ENCODE results near the gene LRP4.

LRP4 gene

DNA sequence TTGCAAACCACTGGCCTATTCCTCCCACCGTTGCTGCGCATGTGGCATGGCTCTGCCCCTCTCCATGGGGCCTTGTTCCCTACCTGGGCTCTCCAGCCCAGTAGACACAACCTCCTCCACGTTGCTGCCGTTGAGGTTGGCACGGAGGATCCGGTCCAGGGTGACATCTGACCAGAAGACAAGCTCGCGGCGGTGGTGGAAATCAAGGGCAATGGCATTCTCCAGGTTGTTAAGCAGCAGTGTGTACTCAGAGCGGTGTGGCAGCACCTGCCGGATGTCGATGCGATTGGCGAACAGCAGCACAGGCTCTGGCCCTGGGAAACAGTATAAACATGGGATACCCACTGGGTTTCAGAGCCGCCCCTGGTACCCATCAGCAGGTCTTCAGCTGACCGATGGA, 23.8 kb downstream of the LRP4 start:
- Histone ChIP-seq H3K9me3 (replicated peaks; ENCODE audit: insufficient read depth, low read length) (no peaks in the 10 kb centered on the region), H2AFZ (ENCODE audit: low read length) (no peak overlapping the region), H3K4me3 (ENCODE audit: low read length) (no peak overlapping the region), H3K4me2 (ENCODE audit: low read depth, low read length) (no peak overlapping the region), H3K4me1 (ENCODE audit: low read length) (no peaks in the 10 kb centered on the region), H3K9ac (ENCODE audit: low read length) (no peak overlapping the region), H3K9me2 (replicated peaks; ENCODE audit: insufficient read depth, low read length) (no peaks in the 10 kb centered on the region), H3K27ac (ENCODE audit: low read length) (no peak overlapping the region), H3F3A (ENCODE audit: insufficient read depth, low read length) (no peaks in the 10 kb centered on the region), H3K36me3 (replicated peaks; ENCODE audit: insufficient read depth, low read length) (no peaks in the 10 kb centered on the region), H3K27me3 (replicated peaks; ENCODE audit: insufficient read depth, low read length) (no peaks in the 10 kb centered on the region), H3K79me2 (ENCODE audit: low read length) (no peaks in the 10 kb centered on the region), H4K20me1 (ENCODE audit: insufficient read depth, low read length) (no peaks in the 10 kb centered on the region)
- no peak for DNase-seq
- no peak for TF ChIP-seq EZH2phosphoT487 (IDR thresholded peaks at IDR 0.05; ENCODE audit: low read length)
- TF ChIP-seq, protein P1, sequence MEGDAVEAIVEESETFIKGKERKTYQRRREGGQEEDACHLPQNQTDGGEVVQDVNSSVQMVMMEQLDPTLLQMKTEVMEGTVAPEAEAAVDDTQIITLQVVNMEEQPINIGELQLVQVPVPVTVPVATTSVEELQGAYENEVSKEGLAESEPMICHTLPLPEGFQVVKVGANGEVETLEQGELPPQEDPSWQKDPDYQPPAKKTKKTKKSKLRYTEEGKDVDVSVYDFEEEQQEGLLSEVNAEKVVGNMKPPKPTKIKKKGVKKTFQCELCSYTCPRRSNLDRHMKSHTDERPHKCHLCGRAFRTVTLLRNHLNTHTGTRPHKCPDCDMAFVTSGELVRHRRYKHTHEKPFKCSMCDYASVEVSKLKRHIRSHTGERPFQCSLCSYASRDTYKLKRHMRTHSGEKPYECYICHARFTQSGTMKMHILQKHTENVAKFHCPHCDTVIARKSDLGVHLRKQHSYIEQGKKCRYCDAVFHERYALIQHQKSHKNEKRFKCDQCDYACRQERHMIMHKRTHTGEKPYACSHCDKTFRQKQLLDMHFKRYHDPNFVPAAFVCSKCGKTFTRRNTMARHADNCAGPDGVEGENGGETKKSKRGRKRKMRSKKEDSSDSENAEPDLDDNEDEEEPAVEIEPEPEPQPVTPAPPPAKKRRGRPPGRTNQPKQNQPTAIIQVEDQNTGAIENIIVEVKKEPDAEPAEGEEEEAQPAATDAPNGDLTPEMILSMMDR (IDR thresholded peaks at IDR 0.05; ENCODE audit: low read length), result no peak
- TF ChIP-seq EZH2 (optimal IDR thresholded peaks at IDR 0.05; ENCODE audit: low read depth, low read length), result no peak

DNA sequence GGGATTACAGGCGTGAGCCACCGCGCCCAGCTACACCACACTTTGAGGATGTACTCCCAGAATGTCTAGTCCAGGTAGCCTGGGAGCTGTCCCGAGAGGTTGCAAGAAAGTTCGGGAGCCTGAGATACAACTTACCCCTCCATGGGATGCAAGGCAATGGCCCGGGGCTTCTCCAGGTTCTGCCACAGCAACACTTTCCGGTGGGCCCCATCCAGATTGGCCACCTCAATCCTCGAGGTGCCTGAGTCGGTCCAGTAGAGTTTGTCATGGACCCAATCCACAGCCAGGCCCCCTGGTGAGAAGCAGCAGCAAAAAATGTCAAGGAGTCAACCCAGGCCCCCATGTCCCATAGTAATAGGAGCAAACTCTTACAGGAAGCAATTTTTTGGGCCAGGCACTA, 25.5 kb downstream of the LRP4 start:
- H3K79me2 ChIP-seq (ENCODE audit: low read length), result no peaks in the 10 kb centered on the region
- no peaks in the 10 kb centered on the region for H4K20me1 ChIP-seq (ENCODE audit: insufficient read depth, low read length)
- no peak overlapping the region for H3K27ac ChIP-seq (ENCODE audit: low read length)
- no peaks in the 10 kb centered on the region for H3K4me1 ChIP-seq (ENCODE audit: low read length)
- H3K9me2 ChIP-seq (replicated peaks; ENCODE audit: insufficient read depth, low read length), result no peaks in the 10 kb centered on the region
- DNase-seq, result no peak
- no peaks in the 10 kb centered on the region for H3K36me3 ChIP-seq (replicated peaks; ENCODE audit: insufficient read depth, low read length)
- H3K9ac ChIP-seq (ENCODE audit: low read length), result no peak overlapping the region
- H3K27me3 ChIP-seq (replicated peaks; ENCODE audit: insufficient read depth, low read length), result no peaks in the 10 kb centered on the region
- H3K9me3 ChIP-seq (replicated peaks; ENCODE audit: insufficient read depth, low read length), result no peaks in the 10 kb centered on the region
- no peaks in the 10 kb centered on the region for H3F3A ChIP-seq (ENCODE audit: insufficient read depth, low read length)
- no peak for TF ChIP-seq EZH2 (optimal IDR thresholded peaks at IDR 0.05; ENCODE audit: low read depth, low read length)
- TF ChIP-seq EZH2phosphoT487 (IDR thresholded peaks at IDR 0.05; ENCODE audit: low read length), result no peak
- TF ChIP-seq, protein P1 (IDR thresholded peaks at IDR 0.05; ENCODE audit: low read length), result no peak
- no peak overlapping the region for H3K4me3 ChIP-seq (ENCODE audit: low read length)
- no peak overlapping the region for H3K4me2 ChIP-seq (ENCODE audit: low read depth, low read length)
- no peak overlapping the region for H2AFZ ChIP-seq (ENCODE audit: low read length)

DNA sequence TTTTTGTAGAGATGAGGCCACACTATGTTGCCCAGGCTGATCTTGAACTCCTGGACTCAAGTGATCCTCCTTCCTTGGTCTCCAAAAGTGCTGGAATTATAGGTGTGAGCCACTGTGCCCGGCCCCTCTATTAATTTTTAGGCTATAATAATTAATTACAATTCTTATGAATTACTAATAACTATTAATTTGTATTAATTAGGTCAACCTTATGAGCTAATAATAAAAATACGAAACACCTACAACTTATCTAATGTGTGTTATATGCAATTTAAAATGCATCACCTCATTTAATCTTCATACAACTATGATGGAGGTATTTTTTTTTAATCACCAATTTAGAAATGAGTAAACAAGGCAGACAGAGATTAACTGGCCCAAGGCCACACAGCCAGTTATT, 26.2 kb downstream of the LRP4 start:
- no peak overlapping the region for H3K27ac ChIP-seq (ENCODE audit: low read length)

More for the DNA sequence above, 26.2 kb downstream of the LRP4 start:
- Histone ChIP-seq H4K20me1 (ENCODE audit: insufficient read depth, low read length) (no peaks in the 10 kb centered on the region), H3K4me3 (ENCODE audit: low read length) (no peak overlapping the region), H3K9me2 (replicated peaks; ENCODE audit: insufficient read depth, low read length) (no peaks in the 10 kb centered on the region), H2AFZ (ENCODE audit: low read length) (no peak overlapping the region), H3K9me3 (replicated peaks; ENCODE audit: insufficient read depth, low read length) (no peaks in the 10 kb centered on the region), H3K4me1 (ENCODE audit: low read length) (no peaks in the 10 kb centered on the region), H3K27me3 (replicated peaks; ENCODE audit: insufficient read depth, low read length) (no peaks in the 10 kb centered on the region), H3K79me2 (ENCODE audit: low read length) (no peaks in the 10 kb centered on the region), H3K9ac (ENCODE audit: low read length) (no peak overlapping the region), H3K4me2 (ENCODE audit: low read depth, low read length) (no peak overlapping the region), H3K36me3 (replicated peaks; ENCODE audit: insufficient read depth, low read length) (no peaks in the 10 kb centered on the region), H3F3A (ENCODE audit: insufficient read depth, low read length) (no peaks in the 10 kb centered on the region)
- TF ChIP-seq, protein P1 (IDR thresholded peaks at IDR 0.05; ENCODE audit: low read length), result no peak
- no peak for TF ChIP-seq EZH2 (optimal IDR thresholded peaks at IDR 0.05; ENCODE audit: low read depth, low read length)
- TF ChIP-seq EZH2phosphoT487 (IDR thresholded peaks at IDR 0.05; ENCODE audit: low read length), result no peak
- DNase-seq, result no peak
